ENCODE data around the gene KLK4.
"Not testable (repeated sequence)": the region's sequence is repeated elsewhere in the genome, so short reads cannot be mapped to it uniquely, and the experiment has no call there.

The KLK4 gene

GRCh38 chr19:50912727-50913716, 1.8 kb upstream of the KLK4 start:
- no peak for DNase-seq (ENCODE audit: low spot score)

GRCh38 chr19:50912102-50912599, 956 bp upstream of the KLK4 start:
- DNase-seq (ENCODE audit: low spot score): no peak

DNA sequence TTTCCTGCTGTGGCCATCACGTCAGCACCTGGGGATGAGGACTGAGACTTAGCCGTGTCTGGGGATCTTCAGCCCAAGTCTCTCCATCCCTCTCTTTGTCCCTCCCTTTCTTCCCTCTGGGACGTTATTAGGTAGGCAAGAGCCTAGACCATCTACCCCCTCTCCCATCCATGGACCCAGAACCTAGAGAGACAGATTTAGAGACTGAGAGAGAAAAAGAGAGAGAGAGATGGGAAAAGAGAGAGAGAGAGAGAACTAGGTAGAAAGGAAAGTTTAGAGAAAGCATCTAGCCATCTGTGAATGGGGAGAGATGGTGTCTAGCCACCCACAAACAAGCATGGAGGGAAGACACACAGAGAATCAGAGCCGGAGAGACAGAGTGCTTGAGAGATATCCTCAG, 473 bp downstream of the KLK4 start:
- no peak for DNase-seq (ENCODE audit: low spot score)

GRCh38 chr19:50909240-50910070, 1.7 kb downstream of the KLK4 start:
- DNase-seq (ENCODE audit: low spot score): no peak

- DNase-seq (ENCODE audit: low spot score): no peak
These were observed 2.9 kb downstream of the KLK4 start for GRCh38 chr19:50908336-50908735.

GRCh38 chr19:50906217-50906616, 5.0 kb downstream of the KLK4 start:
- DNase-seq (ENCODE audit: low spot score): no peak

DNA sequence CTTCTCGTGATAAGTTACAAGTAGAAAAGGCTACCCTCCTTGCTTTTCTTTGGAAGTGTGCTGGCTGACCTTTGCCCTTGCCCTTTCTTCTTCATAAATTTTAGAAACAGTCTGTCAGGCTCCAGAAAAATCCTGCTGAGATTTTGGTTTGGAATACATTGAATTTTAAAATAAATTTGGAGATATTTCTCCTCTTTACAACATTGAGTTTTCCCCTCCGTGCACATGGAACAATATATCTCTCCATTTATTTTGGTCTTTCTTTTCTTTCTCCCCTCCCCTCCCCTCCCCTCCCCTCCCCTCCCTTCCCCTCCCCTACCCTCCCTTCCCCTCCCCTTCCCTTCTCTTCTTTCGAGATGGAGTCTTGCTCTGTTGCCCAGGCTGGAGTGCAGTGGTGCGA, 8.6 kb downstream of the KLK4 start:
- no peak for DNase-seq (ENCODE audit: low spot score)

DNA sequence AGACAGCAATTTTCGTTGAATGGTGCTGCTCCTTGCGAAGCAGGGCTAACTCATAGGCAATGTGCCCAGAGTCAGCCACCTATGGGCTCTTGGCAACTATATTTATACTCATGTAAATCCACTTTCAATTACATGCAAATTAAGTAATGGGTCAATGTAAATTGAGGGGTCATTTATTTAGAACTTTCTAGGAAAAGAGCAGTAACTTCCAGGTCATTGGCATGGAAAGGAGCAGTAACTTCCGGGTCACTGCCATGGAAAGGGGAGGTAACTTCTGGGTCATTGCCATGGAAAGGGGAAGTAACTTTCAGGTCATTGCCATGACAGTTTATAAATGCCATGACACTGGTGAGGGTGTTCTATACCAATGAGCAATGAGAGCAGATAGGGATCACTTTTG, 11.6 kb downstream of the KLK4 start:
- DNase-seq (ENCODE audit: low spot score): no peak

DNA sequence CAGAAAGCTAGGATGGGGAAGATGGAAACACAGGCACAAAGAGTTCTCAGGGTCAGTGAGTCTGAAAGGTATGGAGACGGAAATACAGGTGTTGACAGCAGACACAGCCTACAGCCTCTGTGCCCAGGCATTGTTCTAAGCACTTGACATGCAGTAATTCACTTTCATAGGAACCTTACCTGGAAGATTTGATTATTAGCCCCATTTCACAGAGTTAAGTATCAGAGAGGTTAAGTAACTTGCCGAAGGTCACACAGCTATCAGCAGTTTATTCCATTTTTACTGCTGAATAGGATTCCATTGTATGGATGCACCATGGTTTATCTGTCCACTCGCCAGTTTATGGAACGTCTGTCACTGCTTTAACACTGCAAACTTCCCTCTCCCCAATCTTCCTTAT, 13.2 kb downstream of the KLK4 start:
- DNase-seq (ENCODE audit: low spot score): no peak

GRCh38 chr19:50897612-50898011, 13.6 kb downstream of the KLK4 start:
- no peak for DNase-seq (ENCODE audit: low spot score)

DNA sequence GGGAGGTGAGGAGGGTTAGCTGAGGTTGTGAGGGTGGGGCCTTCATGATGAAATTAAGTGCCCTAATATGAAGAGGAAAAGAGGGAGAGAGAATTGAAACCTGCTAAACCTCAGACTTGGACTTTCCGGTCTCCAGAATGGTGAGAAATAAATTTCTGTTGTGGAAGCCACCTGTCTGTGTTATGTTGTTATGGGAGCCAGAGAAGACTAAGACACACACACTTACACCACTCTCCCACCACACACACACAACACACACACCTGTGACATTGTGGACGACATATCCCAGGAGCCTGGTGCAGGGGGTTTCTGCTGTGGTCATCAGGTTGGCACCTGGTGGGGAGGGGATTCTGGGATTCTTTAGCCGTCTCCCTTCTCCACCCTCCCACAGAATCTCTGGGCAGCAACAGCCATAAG, 14.0 kb downstream of the KLK4 start:
- DNase-seq (ENCODE audit: low spot score): no peak

- no peak for DNase-seq (ENCODE audit: low spot score)
These were observed 14.5 kb downstream of the KLK4 start for GRCh38 chr19:50896591-50897190.

DNA sequence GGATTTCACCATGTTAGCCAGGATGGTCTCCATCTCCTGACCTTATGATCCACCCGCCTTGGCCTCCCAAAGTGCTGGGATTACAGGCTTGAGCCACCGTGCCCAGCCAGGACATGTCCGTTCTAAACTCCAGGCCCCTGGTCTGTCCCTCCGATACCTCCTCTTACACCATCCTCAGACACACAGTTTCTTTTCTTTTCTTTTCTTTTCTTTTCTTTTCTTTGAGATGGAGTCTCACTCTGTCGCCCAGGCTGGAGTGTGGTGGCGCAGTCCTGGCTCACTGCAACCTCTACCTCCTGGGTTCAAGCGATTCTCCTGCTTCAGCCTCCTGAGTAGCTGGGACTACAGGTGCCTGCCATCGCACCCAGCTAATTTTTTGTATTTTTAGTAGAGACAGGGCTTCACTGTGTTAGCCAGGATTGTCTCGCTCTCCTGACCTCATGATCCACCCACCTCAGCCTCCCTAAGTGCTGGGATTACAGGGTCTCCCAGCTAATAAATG, 15.1 kb downstream of the KLK4 start:
- not testable (repeated sequence) for DNase-seq (ENCODE audit: low spot score)

DNA sequence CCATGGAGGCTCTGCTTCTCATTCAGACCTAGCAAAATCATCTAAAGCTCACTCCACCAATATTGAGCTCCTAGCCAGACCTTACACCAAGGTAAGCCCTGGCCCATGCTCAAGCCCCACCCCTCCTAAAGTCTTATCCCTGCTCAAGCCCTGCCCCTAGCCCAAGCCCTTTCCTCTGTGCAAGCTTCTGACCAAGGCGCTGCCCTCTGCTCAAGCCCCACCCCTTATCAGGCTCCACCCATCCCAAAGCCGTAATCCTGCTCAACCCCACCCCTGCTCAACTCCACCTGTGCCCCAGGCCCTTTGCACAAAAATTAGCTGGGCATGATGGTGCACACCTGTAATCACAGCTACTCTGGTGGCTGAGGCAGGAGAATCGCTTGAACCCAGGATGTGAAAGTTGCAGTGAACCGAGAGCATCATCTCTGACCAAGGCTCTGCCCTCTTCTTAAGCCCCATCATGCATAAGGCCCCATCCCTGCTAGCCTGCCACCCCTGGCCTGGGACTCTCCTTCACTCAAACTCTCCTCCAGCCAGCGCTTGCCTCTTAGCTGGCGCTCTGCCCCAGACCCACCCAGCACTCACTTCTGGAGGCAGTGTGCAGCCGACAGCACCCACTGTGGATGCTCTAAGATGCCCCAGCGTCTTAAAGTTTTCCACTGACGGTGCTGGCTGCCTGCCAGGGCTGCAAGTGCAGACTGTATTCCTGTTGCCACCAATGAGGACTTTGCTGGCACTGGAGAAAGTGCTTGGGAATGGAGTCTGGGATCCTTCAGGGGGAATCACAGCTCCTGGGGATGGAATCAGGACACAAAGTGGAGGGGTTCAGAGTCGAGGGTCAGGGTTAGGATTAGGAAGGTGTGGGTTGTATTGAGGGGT, 16.5 kb downstream of the KLK4 start:
- no peak for DNase-seq (ENCODE audit: low spot score)

GRCh38 chr19:50893047-50893736, 18.0 kb downstream of the KLK4 start:
- no peak for DNase-seq (ENCODE audit: low spot score)

GRCh38 chr19:50891253-50891625, 20.0 kb downstream of the KLK4 start:
- DNase-seq (ENCODE audit: low spot score): no peak

- no peak for DNase-seq (ENCODE audit: low spot score)
These were observed 20.6 kb downstream of the KLK4 start for GRCh38 chr19:50890422-50891252.

GRCh38 chr19:50889638-50890037, 21.6 kb downstream of the KLK4 start:
- DNase-seq (ENCODE audit: low spot score): no peak

- no peak for DNase-seq (ENCODE audit: low spot score)
These were observed 29.0 kb downstream of the KLK4 start for GRCh38 chr19:50882188-50882587.

GRCh38 chr19:50880241-50880640, 31.0 kb downstream of the KLK4 start:
- DNase-seq (ENCODE audit: low spot score): no peak

Measured in CD4-positive, alpha-beta T cell treated with Interleukin-6 at 100 ng/mL for 8 hours (primary cell).